ENCODE results near the gene IQGAP2.
"Not testable (repeated sequence)": the region's sequence is repeated elsewhere in the genome, so short reads cannot be mapped to it uniquely, and the experiment has no call there.

IQGAP2 gene

DNA sequence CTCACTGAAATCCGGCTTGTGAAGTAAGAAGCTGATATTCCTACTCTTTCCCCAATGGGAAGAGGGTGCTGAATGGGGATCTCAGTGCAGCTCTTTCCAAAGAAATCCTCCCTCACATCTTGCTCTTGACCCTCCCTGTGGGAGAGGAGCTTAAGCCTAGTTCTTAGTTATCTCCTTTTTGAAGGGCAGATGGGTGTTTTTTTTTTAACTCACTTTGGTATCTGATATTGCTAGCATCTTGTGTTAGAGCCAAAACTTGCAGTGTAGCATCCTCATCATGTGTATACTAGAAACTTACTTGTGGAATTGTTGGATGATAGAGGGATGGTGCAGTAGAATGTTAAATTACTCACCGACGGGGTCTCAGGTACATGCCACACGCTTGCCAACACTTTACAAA, 129.9 kb downstream of the IQGAP2 start:
- no peak for DNase-seq (ENCODE audit: low read depth in 2 of 2)

GRCh38 chr5:76535577-76535976, 132.5 kb downstream of the IQGAP2 start:
- DNase-seq (ENCODE audit: low read depth in 2 of 2): no peak

- no peak for DNase-seq (ENCODE audit: low read depth in 2 of 2)
Measured at GRCh38 chr5:76537073-76537543, 134.0 kb downstream of the IQGAP2 start.

- DNase-seq (ENCODE audit: low read depth in 2 of 2): no peak
Measured at GRCh38 chr5:76542241-76542640, 139.2 kb downstream of the IQGAP2 start.

GRCh38 chr5:76542887-76543690, 140.0 kb downstream of the IQGAP2 start:
- peak in 1 of 2 donors; percentile 34 for DNase-seq (ENCODE audit: low read depth in 2 of 2)

DNA sequence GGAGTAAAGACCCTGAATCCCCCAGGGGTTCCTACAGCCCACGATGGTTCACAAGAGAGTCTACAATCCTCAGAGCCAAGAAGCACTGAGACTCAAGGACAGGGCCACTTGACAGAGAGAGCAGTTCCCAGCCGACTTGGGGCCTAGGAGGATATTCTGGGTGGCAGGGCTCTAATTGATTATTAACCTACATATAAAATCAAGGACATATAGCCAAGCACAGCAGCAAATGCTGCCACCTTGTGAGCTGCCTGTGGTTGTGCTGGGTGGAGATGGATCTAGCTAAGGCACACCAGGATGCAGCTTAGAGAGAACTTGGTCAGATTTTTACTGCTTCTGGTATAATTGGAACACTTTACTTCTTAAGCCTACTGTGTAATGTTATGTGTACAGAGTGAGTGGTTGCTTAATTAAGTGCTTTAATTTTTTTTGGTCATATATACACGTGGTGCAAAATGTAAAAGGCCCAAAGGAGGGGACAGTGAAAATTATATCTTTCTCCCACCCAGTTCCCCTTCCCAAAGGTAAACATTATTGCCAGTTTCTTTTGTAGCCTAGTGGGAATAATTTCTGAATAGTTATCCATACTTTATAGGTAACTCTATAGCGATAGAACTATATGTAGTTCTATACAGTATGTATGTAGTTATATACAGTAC, 141.3 kb downstream of the IQGAP2 start:
- peak in 1 of 2 donors; percentile 46 for DNase-seq (ENCODE audit: low read depth in 2 of 2)

DNA sequence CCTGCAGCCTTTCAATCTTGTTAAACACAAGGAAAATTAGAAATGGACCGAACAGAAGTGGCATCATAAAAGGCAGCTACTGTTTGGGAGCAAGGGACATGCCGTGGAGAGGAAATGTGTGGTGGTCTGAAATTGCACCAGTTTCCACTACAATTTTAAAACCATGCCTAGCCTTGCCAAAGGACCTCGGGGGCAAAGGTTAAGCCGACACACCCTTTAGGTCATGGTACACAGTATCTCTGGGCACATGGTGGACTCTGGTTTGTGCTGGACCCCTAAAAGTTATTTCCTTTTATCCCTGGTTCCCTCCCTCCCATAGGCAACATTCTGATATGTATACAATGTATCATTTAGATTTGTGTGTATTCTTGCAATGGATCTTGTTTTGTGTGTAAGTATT, 142.1 kb downstream of the IQGAP2 start:
- DNase-seq (ENCODE audit: low read depth in 2 of 2): no peak

GRCh38 chr5:76546497-76547102, 143.5 kb downstream of the IQGAP2 start:
- peak in 1 of 2 donors; percentile 28 for DNase-seq (ENCODE audit: low read depth in 2 of 2)

DNA sequence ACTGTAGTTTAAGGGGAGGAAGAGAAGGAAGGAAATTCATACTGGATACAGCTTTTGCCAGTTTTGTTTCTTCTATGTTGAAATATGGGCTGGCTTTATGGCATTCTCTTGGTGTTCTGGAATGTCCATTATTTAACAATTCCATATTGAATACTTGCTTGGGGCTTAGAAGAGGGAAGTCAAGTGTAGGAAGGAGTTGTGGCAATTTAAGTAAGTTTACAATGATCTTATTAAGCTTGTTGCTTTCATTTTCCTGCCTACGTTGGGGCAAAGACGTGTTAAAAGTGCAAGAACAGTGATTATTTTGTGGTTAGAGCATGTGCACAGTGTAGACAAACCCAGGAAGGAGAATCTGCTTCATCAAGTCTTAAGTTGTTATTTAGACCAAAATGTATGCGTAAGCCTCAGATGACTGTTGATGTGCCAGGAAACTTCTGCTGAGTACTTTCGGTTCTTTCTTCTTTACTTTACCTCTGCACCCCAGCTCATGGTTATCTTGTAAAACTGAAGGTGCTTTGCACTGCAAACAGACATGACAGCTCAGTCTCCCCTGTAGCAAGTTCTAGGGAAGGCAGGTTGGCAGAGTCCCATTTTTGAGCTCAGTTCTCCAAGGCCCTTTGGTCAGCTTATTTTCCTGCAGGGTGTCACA, 144.3 kb downstream of the IQGAP2 start:
- peak in 1 of 2 donors; percentile 31 for DNase-seq (ENCODE audit: low read depth in 2 of 2)

- DNase-seq (ENCODE audit: low read depth in 2 of 2): no peak
Measured at GRCh38 chr5:76547891-76548524, 144.9 kb downstream of the IQGAP2 start.

DNA sequence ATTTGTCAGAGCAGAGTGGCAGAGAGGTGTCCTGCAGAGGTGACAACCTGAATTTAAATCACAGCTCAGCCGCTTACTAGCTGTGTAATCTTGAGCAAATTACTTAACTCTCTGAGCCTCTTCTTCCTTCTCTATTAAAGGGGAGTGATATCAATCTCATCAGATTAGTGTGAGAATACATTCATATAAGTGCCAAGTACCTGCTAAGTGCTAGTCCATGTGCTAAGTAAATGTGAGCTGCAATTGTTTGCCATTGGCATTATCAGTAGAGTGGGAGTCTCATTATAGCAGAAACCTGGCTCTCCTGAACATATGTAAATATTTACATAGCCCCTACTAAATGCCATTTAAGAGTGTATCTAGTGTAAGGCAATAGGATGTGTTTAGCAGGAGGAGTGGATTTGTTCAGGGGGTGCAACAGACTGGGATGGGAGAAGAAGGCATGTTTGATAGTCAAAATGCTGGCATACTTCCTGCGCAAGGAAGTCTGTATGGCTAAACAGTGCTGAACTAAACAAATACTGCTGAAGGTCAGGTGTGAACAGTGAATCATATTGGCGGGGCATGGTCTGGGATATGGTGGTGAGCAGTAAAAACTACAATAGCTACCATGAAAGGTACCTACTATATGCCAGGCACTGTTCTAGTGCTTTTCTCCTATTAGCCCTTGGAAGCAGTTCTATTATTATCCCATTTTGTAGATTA, 145.6 kb downstream of the IQGAP2 start:
- DNase-seq (ENCODE audit: low read depth in 2 of 2): no peak

DNA sequence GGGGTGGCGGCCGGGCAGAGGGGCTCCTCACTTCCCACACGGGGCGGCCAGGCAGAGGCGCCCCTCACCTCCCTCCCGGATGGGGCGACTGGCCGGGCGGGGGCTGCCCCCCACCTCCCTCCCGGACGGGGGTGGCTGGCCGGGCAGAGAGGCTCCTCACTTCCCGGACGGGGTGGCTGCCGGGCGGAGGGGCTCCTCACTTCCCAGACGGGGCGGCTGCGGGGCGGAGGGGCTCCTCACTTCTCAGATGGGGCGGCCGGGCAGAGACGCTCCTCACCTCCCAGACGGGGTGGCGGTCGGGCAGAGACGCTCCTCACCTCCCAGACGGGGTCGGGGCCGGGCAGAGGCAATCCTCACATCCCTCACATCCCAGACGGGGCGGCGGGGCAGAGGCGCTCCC, 147.8 kb downstream of the IQGAP2 start:
- DNase-seq (ENCODE audit: low read depth in 2 of 2): not testable (repeated sequence)

GRCh38 chr5:76552546-76552945, 149.5 kb downstream of the IQGAP2 start:
- DNase-seq (ENCODE audit: low read depth in 2 of 2): no peak

GRCh38 chr5:76553251-76553650, 150.2 kb downstream of the IQGAP2 start:
- no peak for DNase-seq (ENCODE audit: low read depth in 2 of 2)

DNA sequence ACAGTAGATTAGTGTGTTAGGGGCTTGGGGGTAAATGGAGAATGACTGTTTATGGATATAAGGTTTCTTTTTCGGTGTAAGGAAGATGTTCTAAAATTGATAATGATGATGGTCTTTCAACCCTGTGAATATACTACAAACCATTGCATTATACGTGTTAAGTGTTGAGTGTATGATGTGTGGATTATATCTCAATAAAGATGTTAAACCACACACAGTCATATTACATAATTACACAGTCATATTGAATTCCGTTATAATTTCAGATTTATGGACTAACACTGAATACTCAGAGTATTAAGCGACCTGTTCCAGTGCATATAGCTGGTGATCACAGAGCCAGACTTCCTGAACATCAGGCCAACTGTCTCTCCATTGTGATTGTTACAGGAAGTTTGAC, 152.0 kb downstream of the IQGAP2 start:
- no peak for DNase-seq (ENCODE audit: low read depth in 2 of 2)

GRCh38 chr5:76555717-76556116, 152.6 kb downstream of the IQGAP2 start:
- DNase-seq (ENCODE audit: low read depth in 2 of 2): no peak

- DNase-seq (ENCODE audit: low read depth in 2 of 2): no peak
Measured at GRCh38 chr5:76556511-76557221, 153.6 kb downstream of the IQGAP2 start.

DNA sequence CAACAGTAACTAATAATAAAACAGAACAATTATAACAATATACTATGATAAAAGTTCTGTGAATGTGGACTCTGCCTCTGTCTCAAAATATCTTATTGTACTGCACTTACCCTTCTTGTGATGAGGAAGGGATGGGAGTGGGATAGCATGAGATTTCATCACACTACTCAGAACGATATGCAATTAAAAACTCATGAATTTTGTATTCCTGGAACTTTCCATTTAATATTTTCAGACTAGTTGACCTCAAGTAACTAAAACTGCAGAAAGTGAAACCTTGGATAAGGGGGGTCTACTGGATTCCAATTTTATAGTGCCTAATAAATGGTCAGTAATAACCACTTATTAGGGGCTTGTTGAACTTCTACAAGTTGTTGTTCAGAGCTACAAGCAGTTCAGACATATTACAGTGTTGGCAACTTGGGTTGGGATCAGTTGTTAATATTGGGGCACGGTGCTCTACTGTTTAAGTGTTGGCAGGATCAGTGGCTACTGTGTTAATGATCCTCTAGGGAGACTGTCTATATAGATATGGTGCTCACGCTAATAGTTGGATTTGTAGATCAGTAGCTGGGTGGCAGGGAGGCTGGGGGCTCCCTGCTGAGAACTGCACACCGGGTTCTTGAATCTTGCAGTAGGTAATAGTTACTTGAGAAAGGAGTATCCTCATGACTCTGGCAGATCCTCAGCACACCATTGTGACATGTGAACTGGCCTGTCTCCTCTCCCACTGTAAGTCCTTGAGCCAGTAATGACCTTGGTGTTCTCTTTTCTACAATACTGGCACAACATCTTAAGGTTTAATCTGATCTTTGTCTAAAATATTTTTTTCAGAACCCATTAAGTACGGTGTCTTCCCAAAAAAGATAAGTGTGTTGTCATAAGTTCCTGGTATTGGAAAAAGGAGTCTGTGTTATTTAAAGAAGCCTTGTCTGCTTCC, 158.1 kb downstream of the IQGAP2 start:
- no peak for DNase-seq (ENCODE audit: low read depth in 2 of 2)

DNA sequence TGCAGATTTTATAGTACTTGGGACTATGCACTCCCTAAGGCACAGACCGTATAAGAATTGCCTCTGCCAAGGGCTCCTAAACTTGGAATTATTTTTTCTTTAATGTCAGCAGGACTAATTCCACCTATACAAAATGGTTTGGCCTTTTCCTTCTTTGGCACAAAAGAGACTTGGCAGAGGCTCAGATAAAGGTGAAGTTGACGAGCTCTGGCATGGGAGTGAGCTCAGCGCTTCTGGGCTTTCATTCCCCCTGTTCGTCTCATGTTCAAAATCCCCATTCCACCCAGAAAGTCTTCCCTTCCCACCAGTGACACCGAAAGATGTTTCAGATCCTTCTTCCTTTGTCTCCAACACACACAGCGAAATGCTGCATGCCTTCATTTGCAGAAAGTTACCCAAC, 158.9 kb downstream of the IQGAP2 start:
- DNase-seq (ENCODE audit: low read depth in 2 of 2): no peak

Data from stimulated activated CD4-positive, alpha-beta T cell treated with anti-CD3 and anti-CD28 coated beads, Interleukin-1b, Interleukin-23, amount 100 ng/mL, for 4 hours (primary cell).